Measurements from ENCODE around the gene HAPSTR1. TPM values are rescaled to one million over a fixed set of nuclear protein-coding genes. Genes with fewer than 3 reads are reported as not detected.

HAPSTR1 gene
- total and polyA plus RNA-seq, 2 of the 13 experiments (the other 11 are each of a cell fraction or from before 2014, with no cell fraction given) = 25.2 to 83.2 TPM

DNA sequence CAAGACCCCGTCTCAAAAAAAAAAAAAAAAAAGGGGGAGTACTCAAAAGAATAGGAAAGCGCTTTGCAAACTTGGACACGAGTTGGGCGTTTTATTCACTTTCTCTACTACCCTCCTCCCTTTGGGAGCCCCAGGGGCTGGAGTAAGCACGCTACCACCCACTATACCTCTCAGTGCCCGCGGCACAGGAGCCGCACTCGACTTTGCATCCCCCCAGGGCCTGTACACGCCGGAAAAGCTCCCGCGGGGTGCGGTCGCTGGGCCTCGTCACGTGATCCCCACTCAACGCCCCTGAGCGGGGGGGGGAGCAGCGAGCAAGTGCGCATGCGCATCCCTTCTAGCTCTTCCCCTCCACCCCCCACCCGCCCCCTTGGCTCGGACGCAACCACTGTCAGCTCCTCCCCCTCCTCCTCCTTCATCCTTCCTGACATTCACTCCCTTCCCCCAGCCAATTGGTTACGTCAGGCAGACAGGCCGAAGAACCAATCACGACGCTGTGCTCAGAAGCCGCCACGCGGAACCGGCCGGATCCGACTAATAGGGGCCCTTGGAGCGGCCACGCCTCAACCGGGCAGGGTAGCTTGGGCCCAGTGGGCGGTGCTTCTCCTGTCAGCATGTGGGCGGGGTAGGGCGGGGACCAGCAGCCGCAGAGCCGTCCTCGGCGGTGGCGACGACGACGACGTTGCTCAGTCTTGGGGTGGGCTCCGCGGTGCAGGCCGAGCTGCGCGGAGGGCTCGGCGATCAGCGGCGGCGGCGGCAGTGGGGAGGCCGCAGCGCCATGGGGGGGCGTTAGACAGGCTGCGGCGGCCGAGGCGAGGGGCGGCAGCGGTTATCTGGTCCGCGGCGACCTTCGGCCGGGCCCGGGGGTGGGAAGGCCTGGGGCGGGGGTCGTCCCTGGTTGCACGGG lies at the start of gene HAPSTR1 (continued):
- TF ChIP-seq MIER2 (CRISPR knock-in tag; IDR thresholded peaks at IDR 0.05) (no peak; the same call in 1 of the 2 replicates), ZNF562 (CRISPR knock-in tag; IDR thresholded peaks at IDR 0.05; ENCODE audit: borderline replicate concordance) (no peak), NR3C1 (CRISPR knock-in tag; IDR thresholded peaks at IDR 0.05) (0 out of 2 replicates have a peak, but pooled peaks have one; percentile 6), ELF3 (CRISPR knock-in tag; IDR thresholded peaks at IDR 0.05) (peak; percentile 55), GATAD2A (CRISPR knock-in tag; IDR thresholded peaks at IDR 0.05) (peak; percentile 76), GPN1 (CRISPR knock-in tag; IDR thresholded peaks at IDR 0.05; ENCODE audit: borderline replicate concordance) (peak; percentile 95; the same call in 1 of the 2 replicates), YEATS4 (CRISPR knock-in tag; IDR thresholded peaks at IDR 0.05; ENCODE audit: borderline replicate concordance) (peak; percentile 96), HOXA9 (CRISPR knock-in tag; IDR thresholded peaks at IDR 0.05; ENCODE audit: borderline replicate concordance) (0 out of 2 replicates have a peak, but pooled peaks have one; percentile 71), SP1 (IDR thresholded peaks at IDR 0.05) (no peak), SP1 (CRISPR knock-in tag; IDR thresholded peaks at IDR 0.05) (peak; percentile 86), ZNF839 (CRISPR knock-in tag; IDR thresholded peaks at IDR 0.05; ENCODE audit: borderline replicate concordance) (0 out of 2 replicates have a peak, but pooled peaks have one; percentile 18), ZNF3 (CRISPR knock-in tag; IDR thresholded peaks at IDR 0.05) (0 out of 2 replicates have a peak, but pooled peaks have one; percentile 38), SALL1 (CRISPR knock-in tag; IDR thresholded peaks at IDR 0.05) (peak; percentile 81), RNF2 (conservative IDR thresholded peaks at IDR 0.05; ENCODE audit: low read depth) (no peak), KDM5B (CRISPR knock-in tag; IDR thresholded peaks at IDR 0.05; ENCODE audit: borderline replicate concordance) (peak; percentile 97; the same call in 1 of the 2 replicates), ZNF251 (CRISPR knock-in tag; IDR thresholded peaks at IDR 0.05) (peak; percentile 78), ZFP36 (IDR thresholded peaks at IDR 0.05; ENCODE audit: borderline replicate concordance, low read depth, low read length, partially characterized antibody) (no peak)
- TF ChIP-seq, protein P1, sequence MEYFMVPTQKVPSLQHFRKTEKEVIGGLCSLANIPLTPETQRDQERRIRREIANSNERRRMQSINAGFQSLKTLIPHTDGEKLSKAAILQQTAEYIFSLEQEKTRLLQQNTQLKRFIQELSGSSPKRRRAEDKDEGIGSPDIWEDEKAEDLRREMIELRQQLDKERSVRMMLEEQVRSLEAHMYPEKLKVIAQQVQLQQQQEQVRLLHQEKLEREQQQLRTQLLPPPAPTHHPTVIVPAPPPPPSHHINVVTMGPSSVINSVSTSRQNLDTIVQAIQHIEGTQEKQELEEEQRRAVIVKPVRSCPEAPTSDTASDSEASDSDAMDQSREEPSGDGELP (IDR thresholded peaks at IDR 0.05; ENCODE audit: borderline replicate concordance, low read depth) = peak; percentile 40; the same call in 1 of the 2 replicates
- TF ChIP-seq, protein P2, sequence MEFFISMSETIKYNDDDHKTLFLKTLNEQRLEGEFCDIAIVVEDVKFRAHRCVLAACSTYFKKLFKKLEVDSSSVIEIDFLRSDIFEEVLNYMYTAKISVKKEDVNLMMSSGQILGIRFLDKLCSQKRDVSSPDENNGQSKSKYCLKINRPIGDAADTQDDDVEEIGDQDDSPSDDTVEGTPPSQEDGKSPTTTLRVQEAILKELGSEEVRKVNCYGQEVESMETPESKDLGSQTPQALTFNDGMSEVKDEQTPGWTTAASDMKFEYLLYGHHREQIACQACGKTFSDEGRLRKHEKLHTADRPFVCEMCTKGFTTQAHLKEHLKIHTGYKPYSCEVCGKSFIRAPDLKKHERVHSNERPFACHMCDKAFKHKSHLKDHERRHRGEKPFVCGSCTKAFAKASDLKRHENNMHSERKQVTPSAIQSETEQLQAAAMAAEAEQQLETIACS (CRISPR knock-in tag; IDR thresholded peaks at IDR 0.05) = peak; percentile 32; the same call in 1 of the 2 replicates
- TF ChIP-seq, protein P3, sequence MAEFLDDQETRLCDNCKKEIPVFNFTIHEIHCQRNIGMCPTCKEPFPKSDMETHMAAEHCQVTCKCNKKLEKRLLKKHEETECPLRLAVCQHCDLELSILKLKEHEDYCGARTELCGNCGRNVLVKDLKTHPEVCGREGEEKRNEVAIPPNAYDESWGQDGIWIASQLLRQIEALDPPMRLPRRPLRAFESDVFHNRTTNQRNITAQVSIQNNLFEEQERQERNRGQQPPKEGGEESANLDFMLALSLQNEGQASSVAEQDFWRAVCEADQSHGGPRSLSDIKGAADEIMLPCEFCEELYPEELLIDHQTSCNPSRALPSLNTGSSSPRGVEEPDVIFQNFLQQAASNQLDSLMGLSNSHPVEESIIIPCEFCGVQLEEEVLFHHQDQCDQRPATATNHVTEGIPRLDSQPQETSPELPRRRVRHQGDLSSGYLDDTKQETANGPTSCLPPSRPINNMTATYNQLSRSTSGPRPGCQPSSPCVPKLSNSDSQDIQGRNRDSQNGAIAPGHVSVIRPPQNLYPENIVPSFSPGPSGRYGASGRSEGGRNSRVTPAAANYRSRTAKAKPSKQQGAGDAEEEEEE (CRISPR knock-in tag; IDR thresholded peaks at IDR 0.05; ENCODE audit: borderline replicate concordance) = no peak
- TF ChIP-seq, protein P4, sequence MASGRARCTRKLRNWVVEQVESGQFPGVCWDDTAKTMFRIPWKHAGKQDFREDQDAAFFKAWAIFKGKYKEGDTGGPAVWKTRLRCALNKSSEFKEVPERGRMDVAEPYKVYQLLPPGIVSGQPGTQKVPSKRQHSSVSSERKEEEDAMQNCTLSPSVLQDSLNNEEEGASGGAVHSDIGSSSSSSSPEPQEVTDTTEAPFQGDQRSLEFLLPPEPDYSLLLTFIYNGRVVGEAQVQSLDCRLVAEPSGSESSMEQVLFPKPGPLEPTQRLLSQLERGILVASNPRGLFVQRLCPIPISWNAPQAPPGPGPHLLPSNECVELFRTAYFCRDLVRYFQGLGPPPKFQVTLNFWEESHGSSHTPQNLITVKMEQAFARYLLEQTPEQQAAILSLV (CRISPR knock-in tag; IDR thresholded peaks at IDR 0.05; ENCODE audit: borderline replicate concordance) = peak; percentile 77; the same call in 1 of the 2 replicates
- TF ChIP-seq, protein P5, sequence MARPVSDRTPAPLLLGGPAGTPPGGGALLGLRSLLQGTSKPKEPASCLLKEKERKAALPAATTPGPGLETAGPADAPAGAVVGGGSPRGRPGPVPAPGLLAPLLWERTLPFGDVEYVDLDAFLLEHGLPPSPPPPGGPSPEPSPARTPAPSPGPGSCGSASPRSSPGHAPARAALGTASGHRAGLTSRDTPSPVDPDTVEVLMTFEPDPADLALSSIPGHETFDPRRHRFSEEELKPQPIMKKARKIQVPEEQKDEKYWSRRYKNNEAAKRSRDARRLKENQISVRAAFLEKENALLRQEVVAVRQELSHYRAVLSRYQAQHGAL (CRISPR knock-in tag; IDR thresholded peaks at IDR 0.05; ENCODE audit: not compliant biosample characterization) = peak; percentile 77
